ENCODE results near the gene SRRM4.
"Not testable (repeated sequence)": the region's sequence is repeated elsewhere in the genome, so short reads cannot be mapped to it uniquely, and the experiment has no call there.

The SRRM4 gene

DNA sequence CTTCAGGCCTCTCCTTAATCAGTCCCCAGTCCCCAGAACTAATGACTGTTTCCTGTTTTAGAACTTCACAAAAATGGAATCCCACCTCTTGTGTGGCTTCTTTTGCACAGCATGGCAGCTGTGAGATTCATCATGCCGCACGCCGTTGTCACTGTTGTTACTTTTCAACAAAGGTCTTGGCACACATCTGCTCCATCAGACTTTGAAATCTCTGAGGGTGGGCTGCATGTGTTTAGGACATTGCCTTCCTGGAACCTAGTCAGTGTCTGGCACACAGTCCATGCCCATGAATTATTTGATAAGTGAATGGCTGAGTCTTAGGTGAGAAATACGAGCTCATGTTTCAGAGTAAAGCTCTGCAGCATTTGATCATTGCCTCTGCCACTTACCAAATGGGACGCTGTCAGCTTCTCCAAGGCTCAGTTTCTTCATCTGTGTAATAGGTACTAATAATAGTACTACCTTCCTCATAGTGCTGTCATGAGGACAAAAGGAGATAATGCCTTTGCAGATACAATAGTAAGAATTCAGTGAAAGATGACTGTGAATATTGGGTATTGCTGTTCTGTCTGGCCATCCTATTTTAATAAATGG, 90.4 kb downstream of the SRRM4 start:
- DNase-seq, result no peak

- no peak for DNase-seq
Measured at GRCh38 chr12:119072440-119072839, 91.1 kb downstream of the SRRM4 start.

DNA sequence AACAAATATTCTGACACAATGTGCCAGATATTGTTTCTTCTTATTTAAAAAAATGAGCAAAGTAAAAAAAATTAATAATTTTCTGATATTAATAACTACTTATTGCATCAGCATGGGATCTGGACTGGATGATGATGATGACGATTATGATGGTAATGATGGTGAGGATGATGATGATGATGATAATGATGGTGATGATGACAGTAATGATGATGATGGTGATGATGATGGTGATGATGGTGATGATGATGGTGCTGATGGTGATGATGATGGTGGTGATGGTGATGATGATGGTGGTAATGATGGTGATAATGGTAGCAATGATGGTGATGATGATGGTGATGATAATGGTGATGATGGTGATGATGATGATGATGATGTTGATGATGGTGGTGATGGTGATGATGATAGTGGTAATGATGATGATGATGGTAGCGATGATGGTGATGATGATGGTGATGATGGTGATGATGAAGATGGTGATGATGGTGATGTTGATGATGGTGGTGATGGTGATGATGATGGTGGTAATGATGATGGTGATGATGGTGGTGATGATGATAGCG, 94.0 kb downstream of the SRRM4 start:
- DNase-seq, result no peak

DNA sequence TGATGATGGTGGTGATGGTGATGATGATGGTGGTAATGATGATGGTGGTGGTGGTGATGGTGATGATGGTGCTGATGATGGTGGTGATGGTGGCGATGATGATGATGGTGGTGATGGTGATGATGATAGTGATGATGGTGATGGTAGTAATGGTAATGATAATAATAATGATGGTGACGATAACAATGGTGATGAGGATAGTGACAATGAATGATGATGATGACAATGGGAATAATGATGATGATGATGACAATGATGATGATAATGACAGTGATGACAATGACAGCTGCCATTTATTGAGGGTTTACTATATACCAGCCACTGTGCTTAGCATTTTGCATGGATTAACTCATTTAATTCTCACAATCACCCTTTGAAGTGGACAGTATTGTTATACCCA, 94.6 kb downstream of the SRRM4 start:
- no peak for DNase-seq

DNA sequence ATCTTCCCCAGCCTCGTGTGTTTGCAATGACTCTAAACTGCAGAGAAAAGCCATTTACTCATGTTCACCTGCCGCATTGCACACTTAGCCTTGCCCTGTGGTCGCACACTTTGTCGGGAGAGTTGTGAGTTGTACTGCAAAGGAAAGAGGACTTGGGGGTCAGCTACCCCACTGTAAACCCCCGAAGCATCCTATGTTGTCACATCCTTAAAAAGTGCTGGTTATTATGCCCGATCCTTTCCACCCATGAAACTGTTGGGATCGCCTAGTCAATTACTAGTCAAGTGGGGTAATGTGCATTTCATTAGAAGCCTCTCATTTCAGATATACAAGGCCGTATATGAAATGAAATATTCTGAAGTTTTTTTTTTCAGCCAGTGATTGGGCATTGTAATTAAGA, 98.2 kb downstream of the SRRM4 start:
- DNase-seq, result no peak

- no peak for DNase-seq
Measured at GRCh38 chr12:119082016-119082415, 100.7 kb downstream of the SRRM4 start.

DNA sequence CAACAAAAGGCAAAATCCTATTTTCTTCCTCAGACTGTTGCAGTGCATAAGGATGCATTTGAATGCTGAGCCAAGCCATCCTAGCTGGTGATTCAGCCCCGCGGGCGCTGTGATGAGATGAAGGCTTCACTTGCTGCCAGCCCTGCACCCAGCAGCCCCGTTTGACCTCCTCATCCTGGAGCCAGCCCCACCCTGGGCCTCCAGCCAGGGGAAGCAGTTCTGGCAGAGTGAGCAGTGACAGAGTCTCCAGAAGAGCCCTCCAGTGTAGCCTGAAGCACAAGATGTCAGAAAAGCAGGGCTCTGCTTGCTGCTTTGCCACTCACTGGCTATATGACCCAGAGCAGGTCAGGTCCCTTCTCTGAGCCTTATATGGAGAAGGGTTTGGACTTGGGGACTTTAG, 101.2 kb downstream of the SRRM4 start:
- no peak for DNase-seq

DNA sequence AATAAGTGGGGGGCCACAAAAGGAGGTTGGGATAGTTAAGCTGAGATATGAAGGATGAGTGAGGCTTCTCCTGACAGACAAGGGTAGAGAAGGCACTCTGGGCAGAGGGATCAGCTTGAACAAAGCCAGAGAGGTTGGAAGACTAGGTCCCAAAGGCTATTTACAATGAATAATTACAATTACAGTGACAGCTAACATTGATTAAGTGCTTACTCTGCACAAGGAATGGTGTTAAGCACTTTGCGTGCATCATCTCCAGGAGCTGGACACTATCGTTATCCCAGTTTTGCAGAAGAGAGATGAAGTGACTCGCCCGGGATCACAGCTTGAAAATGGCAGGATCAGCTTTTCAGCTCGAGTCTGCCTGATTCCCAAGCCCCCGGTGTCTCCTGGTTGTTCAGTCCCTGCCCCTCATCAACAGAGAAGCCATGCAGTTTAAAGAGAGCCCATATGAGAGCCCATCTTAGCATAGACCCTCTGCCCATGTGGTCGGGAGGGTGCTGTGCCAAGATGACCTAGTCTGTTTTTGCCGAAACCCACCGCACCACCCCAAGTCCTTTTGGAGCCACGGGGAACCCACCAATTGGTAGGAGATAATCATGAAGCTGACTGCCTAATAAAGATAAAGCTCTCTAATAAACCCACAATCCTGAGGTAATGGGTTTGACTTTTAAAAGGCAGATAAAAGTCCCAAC, 107.5 kb downstream of the SRRM4 start:
- no peak for DNase-seq

GRCh38 chr12:119089380-119090013, 108.2 kb downstream of the SRRM4 start:
- DNase-seq, result no peak

DNA sequence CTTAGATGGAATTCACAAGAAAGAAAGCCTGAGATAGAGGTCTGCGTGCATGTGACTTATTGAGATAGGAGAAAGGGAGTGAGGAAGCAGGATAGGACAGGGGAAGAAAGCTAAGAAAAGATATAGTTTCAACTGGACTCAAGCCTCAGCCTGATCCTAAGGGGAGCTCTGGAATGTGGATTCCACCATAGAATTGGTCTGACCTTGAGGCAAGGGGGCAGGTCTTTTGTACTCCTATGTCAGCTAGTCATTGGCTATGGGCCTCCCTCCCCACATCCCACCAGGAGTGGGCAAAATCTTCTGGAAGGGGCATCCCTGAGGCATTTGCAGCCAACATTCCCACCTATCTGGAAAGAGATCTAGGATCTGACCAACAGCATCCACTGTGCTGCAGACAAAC, 108.9 kb downstream of the SRRM4 start:
- no peak for DNase-seq

DNA sequence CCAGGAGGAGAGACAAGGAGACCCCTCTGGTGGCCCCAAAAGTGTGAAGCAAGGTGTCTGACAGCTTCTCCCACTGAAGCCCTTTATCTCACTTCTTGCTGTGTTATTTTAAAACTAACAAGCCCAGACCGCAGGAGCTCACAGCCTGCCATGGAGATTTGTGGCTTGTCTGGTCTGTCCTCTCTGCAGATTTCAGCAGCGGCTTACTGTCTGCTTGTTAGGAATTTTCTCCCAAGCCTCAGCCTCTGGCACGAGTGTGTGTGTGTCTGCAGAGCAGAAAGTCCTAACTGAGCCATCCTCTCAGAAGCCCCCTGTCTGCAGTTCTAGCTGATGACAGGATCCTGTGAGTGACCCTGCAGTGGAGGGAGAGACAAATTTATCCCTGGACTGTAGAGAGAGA, 109.5 kb downstream of the SRRM4 start:
- DNase-seq, result no peak

DNA sequence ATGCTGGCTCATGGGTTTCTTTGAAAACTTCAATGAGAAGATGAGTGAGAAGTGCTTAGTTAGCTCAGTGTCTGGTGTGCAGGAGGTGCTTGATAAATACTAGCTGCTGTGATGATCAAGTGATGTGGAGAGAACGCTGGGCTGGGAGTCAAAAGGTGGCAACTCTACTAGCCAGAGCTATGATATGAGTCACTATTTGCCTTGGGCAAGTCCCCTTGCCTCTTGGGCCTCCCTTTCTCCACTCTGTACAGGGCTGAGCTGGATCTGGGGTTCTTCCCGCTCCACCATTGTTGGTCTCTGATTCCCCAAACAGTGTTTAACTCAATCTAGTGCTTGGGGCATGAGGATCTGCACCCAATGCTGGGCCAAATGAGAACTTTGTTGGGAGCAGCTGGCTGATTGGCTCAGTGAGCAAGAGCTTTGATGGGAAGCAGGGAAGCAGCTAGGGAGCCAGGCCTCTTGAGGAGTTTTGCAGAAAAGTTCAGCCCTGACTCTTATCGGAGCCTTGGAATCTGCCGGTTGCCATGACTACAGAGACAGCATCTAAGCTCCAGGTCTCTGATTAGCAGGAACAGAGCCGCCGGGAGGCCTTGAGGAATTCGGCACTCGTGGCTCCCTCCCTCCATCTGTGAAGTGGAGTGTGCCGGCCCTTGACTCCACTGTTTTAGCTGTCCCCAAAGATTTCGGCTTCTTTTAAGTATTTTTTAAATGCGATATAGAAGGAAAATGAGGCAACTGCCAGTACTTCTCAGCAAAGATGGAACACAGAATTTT, 115.3 kb downstream of the SRRM4 start:
- no peak for DNase-seq

- no peak for DNase-seq
Measured at GRCh38 chr12:119100933-119101332, 119.6 kb downstream of the SRRM4 start.

DNA sequence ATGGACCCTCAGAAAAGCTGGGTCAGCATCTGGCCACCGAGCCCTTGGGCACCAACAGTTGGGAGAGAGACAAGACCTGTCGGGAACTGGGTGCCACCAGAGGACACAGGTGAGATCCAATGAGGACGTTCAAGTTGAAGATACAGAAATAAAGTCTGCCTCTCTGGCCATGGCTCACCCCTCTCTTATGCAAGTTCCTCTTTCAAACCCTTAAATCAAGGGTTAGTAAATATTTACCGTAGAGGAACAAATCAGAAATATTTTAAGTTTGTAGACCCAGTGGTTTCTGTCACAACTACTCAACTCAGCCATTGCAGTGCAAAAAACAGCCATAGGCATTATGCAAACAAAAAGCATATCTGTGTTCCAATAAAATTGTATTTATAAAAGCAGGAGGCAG, 120.9 kb downstream of the SRRM4 start:
- DNase-seq, result no peak

- DNase-seq, result no peak
Measured at GRCh38 chr12:119102714-119103113, 121.4 kb downstream of the SRRM4 start.

DNA sequence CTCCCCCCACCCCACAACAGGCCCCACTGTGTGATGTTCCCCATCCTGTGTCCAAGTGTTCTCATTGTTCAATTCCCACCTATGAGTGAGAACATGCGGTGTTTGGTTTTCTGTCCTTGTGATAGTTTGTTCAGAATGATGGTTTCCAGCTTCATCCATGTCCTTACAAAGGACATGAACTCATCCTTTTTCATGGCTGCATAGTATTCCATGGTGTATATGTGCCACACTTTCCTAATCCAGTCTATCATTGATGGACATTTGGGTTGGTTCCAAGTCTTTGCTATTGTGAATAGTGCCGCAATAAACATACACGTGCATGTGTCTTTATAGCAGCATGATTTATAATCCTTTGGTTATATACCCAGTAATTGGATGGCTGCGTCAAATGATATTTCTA, 123.6 kb downstream of the SRRM4 start:
- not testable (repeated sequence) for DNase-seq

- no peak for DNase-seq
Measured at GRCh38 chr12:119113496-119113986, 132.2 kb downstream of the SRRM4 start.

DNA sequence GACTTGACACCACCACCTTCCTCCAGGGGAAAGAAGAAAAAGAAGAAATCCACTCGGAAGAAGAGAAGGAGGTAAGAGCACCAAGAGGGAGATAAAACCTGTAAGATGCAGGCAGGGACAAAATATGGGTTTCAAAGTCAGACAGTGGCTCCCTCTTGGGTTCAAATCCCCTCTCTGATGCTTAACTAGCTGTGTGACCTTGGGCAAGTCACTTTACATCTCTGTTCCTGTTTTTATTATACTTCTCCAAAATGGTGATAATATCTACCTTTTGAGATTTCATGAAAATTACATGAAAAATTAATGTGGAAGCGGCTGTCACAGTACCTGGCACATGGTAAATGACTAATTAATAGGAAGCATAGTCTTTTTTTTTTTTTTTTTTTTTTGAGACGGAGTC, 133.0 kb downstream of the SRRM4 start:
- no peak for DNase-seq

- DNase-seq, result no peak
Measured at GRCh38 chr12:119115296-119115905, 134.1 kb downstream of the SRRM4 start.

- no peak for DNase-seq
Measured at GRCh38 chr12:119117936-119118335, 136.6 kb downstream of the SRRM4 start.

DNA sequence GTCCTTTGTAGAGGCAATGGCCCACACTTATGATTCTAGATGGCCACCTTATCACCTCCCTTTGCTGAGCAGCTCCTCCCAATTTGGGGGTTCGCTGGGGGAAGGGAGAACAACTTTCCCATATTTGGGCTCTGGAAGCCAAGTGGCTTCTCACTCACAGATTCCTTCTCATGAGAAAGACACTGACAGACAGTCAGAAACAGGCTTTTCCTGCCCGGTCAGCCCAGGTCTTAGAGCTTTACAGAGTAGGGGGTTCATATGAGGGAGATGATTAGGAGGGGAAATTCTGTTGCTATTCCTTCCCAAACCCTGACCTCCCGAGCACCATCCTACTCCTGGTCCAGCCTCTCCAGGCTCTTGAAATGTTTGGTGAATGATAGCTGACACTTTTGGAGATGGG, 137.3 kb downstream of the SRRM4 start:
- no peak for DNase-seq

GRCh38 chr12:119122047-119122446, 140.7 kb downstream of the SRRM4 start:
- DNase-seq, result no peak

GRCh38 chr12:119122751-119123150, 141.4 kb downstream of the SRRM4 start:
- DNase-seq, result no peak

All from NCI-H1417 treated with DMSO at 0.1 percent for 48 hours (cell line).